Stimulated activated naive CD4-positive, alpha-beta T cell treated with Interleukin-2 at 50 U/mL for 16 hours (primary cell): Measurements from ENCODE around the gene MAB21L4.
"Not testable (repeated sequence)": the region's sequence is repeated elsewhere in the genome, so short reads cannot be mapped to it uniquely, and the experiment has no call there.

Experiments
- DNase-seq: peaks from one replicate; lab custom pipeline; 2025; lab: John Stamatoyannopoulos, UW

MAB21L4 gene

DNA sequence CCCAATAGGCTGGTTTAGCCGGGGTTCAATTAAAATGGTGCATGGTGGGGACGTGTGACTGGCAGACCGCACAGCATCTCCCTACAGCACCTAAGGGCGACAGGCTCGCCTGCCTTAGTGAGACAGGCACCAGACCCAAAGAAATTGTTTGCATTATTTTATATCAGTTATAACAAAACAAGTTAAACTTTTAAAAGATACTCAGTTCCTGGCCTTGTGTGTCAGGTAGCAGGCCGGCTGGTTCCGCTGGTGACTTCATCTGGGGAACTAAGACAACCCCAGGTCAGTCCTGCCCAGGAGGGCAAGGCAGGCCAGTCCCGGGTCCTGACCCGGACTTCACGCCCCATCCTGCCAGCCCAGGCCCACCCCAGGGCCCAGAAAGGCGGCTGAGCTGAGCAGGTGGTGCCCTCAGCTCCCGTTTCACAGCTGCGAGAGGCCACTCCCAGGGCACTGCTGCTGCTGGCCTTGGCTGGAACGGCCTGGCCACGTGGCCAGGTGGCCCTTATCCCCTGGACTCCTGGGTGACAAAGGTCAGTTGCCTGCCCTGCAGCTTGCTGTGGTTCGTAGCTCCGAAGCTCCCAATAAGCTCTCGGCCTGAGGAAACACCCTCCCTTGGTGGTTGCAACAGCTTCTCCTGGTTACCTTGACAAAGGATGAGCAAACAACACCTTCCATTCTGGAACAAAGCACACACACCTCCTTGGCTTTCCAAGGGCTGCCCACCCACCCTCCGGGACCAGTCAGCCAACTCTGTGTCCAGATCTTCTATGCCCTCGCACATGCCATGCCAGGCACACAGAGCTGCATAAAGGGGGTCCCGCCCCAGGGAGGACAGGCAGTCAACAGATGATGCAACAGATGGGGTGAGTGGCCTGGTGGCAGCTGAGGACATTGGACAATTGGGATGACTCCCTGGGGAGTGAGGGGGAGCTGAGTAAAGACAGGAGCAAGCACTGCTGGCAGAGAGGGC lies 38.6 kb downstream of the MAB21L4 start:
- DNase-seq: no peak

DNA sequence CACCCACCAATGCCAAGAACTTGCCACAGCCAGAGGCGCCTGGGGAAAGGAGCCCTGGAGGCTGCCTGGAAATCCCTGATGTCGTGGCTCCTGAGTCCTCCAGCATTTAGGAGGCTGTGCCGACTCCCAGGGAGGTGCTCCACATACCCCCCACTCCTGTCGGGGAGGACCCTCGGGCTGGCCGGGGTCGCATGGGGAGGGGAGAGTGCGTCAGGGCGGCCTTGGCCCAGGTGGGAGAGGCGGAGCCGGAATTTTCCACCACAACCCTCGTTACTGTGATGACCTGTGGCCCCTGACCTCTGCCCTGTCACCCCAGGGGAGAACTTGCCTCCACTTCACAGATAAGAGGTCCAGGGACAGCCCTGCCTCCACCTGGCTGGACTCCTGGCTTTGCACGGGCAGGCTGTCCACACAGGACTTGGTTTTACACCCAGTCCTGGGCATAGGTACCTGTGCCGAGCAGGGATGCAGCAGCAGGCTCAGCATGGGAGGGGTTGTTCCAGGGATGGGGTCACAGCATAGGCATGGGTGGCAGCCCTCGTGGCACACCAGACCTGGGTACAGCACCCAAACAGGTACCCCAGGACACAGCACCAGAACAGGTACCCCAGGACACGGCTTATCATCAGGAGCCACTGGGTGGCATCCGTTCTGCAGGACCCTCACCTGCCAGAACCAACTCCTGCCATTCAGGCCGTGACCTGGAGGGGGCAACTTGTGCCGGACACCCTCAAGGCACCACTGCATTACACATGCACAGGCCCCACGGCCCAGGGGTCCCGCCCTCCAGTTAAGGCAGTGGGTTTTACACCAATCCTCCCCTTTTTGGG lies 39.6 kb downstream of the MAB21L4 start:
- DNase-seq: no peak

GRCh38 chr2:240855670-240856069 lies 40.3 kb downstream of the MAB21L4 start:
- DNase-seq: no peak

GRCh38 chr2:240852671-240853314 lies 43.2 kb downstream of the MAB21L4 start:
- DNase-seq: no peak

DNA sequence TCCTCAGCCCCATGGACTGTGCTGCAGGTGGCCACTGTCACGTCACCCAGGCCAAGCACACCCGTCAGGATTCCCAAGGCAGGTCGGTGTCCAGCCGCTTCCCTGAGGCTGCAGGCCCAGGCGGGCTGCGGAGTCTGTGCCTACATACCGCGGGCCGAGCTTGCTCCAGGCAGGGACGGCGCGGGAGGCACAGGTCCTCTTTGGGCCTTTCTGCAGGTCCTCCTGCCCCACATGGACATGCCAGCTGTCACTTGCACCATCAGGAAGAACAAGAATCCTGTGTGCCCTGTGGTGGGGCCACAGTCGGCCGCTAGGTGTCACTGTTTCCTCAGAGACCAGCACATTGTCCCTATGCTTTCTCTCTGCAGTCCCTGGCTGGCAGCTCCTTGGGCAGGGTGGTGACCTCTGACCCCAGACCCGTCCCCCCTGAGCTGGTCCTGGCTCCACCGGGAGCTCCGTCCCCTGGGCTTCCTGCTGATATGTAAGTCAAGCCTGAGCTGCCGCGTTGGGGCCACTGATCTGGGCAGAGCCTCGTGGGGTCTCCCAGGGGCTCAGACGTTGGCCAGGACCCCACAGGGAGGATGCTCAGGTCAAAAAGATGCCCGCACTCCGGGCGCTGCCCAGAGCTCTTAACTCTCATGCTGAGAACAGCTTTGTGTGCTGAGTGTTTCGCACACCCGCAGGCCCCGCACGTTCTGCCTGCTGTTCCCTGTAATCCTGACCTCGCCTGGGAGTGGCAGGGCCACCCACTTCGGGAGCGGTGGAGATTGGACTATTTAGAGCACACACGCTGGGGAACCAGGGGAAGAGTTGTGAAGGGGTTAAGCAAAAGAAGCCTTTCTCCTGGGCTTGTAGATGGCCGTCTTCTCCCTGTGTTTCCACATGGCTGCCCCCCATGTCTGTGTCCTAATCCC lies 44.6 kb downstream of the MAB21L4 start:
- DNase-seq: peak; percentile 73

GRCh38 chr2:240850756-240851077 lies 45.2 kb downstream of the MAB21L4 start:
- no peak for DNase-seq

GRCh38 chr2:240850026-240850425 lies 45.9 kb downstream of the MAB21L4 start:
- no peak for DNase-seq

DNA sequence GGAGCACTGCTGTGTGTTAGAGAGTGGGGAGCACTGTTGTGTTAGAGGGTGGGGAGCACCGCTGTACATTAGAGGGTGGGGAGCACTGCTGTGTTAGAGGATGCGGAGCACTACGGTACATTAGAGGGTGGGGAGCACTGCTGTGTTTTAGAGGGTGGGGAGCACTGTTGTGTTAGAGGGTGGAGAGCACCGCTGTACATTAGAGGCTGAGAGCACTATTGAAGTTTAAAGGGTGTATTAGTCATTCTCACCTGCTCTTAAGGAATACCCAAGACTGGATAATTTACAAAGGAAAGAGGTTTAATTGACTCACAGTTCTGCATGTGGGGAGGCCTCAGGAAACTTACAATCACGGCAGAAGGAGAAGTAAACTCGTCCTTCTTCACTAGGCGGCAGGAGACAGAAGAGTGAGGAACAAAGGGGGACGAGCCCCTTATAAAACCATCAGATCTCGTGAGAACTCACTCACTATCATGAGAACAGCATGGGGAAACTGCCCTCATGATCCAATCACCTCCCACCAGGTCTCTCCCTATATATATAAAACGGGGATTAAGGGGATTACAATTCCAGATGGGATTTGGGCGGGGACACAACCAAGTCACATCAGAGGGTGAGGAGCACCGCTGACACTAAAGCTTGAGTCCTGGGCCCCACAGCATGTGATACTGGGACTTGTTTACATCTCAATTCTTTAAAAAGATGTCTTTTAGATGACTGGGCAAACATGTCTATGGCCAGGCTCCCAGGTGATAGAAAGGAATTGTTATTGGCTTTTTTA lies 46.9 kb downstream of the MAB21L4 start:
- DNase-seq: no peak

DNA sequence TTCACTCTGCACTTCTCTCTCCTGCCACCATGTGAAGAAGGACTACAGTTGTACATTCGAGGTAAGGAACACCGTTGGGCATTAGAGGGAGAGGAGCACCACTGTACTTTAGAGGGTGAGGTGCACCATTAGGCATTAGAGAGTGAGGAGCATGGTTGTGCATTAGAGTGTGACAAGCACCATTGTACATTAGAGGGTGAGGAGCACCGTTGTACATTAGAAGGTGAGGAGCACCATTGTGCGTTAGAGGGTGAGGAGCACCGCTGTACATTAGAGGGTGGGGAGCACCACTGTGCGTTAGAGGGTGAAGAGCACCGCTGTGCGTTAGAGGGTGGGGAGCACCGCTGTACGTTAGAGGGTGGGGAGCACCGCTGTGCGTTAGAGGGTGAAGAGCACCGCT lies 48.1 kb downstream of the MAB21L4 start:
- no peak for DNase-seq

DNA sequence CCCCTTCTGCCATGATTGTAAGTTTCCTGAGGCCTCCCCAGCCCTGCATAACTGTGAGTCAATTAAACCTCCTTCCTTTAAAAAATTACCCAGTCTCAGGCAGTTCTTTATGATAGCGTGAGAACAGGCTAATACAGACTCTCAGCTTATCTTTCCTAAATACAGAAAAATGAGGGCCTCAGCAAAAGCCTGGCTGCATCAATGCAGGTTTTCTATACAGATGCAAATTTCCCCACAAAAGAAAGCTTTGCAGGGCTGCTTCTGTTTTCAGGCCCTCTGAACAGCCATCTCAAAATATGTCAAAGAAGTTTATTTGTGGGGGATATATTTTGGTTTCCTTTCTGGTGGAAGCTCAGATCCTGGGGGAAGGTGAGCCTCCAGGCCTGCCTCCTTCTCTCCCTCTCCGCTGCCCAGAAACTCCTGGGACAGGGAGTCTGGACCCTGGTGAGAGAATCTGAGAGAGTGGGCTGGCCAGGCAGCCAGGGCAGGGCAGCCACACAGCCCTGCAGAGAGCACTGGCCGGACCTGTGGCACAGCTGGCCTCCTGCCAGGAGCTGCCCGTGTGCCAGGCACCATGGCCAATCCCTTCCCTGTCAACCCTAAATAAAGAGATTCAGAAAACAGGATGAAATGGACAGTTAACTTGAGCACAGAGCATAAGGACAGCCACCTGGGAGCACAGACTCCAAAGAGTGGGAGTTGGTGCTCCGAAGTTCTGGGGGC lies 48.9 kb downstream of the MAB21L4 start:
- no peak for DNase-seq

DNA sequence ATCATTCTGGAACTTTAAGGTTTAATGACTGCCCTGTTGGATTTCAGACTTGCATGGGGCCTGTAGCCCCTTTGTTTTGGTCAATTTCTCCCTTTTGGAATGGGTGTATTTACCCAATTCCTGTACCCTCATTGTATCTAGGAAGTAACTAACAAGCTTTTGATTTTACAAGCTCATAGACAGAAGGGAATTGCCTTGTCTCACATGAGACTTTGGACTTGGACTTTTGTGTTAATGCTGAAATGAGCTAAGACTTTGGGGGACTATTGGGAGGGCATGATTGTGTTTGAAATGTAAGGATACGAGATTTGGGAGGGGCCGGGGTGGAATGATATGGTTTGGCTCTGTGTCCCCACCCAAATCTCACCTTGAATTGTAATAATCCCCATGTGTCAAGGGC lies 49.6 kb downstream of the MAB21L4 start:
- not testable (repeated sequence) for DNase-seq

DNA sequence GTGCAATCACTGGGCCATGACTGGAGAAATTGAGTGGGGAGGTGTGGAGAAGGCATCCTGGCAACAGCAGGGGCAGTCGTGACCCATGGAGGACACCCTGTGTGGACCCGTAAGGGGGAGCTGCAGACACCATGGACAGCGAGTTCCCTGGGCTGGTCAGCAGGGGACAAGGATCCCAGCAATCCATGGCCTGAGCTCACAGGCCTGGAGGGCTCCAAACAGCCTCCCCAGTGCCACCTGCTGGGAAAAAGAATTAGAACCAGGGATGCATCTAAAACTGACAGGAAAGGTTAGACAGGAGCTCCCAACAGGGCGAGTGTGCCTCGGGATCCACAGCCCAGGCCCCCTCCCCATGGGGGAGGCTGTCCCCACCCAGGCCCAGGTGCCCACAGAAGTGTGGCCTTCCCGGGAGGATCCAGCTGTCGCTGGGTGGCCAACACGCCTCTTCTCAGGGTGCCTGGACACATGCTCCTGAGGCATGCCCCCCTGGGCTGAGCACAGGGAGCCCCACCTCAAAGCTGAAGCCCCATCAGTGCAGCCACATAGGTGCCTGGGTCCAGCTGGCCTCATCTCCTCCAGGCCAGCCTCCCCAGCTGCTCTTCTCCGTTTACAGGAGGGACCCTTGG lies 55.4 kb downstream of the MAB21L4 start:
- no peak for DNase-seq

GRCh38 chr2:240839152-240840143 lies 56.5 kb downstream of the MAB21L4 start:
- DNase-seq: no peak

GRCh38 chr2:240837621-240838020 lies 58.3 kb downstream of the MAB21L4 start:
- DNase-seq: no peak

DNA sequence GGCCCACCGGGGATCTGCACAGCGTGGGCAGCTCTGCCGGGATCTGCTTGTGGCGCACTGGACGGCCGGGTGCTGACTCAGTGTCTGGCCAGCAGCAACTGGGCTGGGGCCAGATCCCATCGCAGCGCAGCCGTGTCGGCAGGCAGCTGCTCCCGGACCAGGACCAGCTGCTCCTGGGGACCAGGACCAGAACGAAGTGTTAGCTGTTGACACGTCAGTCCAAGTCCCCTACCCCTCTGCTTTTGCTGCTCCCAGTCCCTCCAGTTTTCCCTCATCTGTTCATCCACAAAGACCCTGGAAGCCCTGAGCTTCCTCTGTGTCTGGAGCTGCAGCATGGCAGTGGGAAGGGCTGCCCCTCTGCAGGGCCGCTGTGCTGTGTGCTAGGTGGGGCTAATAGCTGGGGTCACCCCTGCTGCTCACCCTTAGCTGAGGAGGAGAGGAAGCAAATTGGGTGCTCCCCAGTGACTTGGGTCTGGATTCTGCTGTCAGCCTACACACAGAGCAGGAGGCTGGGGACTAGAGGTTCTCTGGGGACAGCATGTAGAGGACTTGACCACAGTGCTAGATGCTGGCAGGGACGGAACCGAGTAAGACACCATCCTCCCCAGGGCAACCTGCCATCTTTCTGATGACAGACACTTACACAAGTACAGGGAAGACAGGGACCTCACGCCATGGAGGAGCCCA lies 59.0 kb downstream of the MAB21L4 start:
- no peak for DNase-seq
